GM12892 (cell line): ENCODE data around the gene CHRND.

Experiments
- POLR2A ChIP-seq: IDR thresholded peaks from 2 replicates; pipeline ENCODE4 v1.6.1; 2011; ENCODE audit warnings: low read depth, low read length, control low read depth
- POLR2AphosphoS5 ChIP-seq: IDR thresholded peaks from 2 replicates; pipeline ENCODE4 v1.6.1; 2011; ENCODE audit warnings: low read depth, low read length, control low read depth
- TAF1 ChIP-seq: IDR thresholded peaks from 2 replicates; pipeline ENCODE4 v1.6.1; 2011; ENCODE audit warnings: low read depth, mild to moderate bottlenecking, control low read depth, low read length, borderline replicate concordance

DNA sequence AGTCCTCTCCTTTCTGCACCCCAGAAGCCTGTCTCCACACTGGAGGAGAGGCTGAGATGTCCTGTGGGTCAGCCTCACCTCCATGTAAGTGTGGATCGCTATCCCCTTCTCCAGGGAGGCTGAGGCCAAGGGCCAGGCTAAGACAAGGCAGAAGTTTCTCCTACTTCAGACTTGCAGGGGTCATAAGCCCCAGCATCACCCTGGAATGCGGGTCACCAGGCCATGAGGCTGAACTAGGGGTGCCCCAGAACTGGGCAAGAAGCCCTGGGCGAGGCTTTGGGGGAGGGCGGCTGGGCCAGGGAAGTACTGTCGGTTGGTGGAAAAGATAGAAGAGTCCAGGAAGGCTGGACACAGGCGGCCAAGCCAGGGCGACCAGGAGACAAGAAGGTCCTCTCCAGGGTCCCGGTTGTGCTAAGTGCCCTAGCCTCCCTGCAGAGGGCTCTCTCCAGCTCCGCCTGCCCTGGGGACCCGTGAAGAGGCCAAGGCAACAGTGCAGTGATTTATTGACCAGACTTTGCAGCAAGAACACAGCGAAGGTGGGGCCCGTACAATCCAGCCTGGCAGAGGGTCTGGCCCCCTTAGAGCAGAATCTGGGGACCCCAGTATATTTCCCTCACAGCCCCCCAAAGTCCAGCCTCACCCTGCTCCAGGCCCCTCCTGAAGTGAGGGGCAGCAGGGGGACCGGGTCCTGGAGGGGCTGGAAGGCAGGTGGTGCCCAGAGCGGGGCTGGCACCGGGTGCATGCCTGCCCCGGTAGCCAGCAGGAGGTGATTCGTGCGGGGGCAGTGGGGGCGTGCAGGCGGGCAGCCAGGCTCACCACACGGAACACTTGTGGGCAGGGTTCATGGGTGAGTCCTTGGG is 46.4 kb upstream of the CHRND start:
- TF ChIP-seq POLR2A (no peak), POLR2AphosphoS5 (no peak), TAF1 (no peak)
